Mesenchymal stem cell (in vitro differentiated cells and primary cell): ENCODE measurements around the gene CDH4.

Experiments used
- DNase-seq: peaks from one replicate; pipeline ENCODE4 v3.0.0-alpha.2; 2013
- H2AFZ ChIP-seq: one replicate; pipeline ENCODE4 v1.6.1; 2013; ENCODE audit warnings: low read depth, mild to moderate bottlenecking, control low read depth, inconsistent platforms, low read length, moderate library complexity
- H2AK5ac ChIP-seq: 2 replicates; pipeline ENCODE4 v1.6.1; 2013; ENCODE audit warnings: low read length, moderate library complexity, mild to moderate bottlenecking, inconsistent platforms; ENCODE audit not compliant: severe bottlenecking
- H2BK120ac ChIP-seq: one replicate; pipeline ENCODE4 v1.6.1; 2013; ENCODE audit warnings: low read depth, mild to moderate bottlenecking, inconsistent platforms, low read length, moderate library complexity
- H2BK12ac ChIP-seq, 2 experiments: one replicate each; pipeline ENCODE4 v1.6.1; 2013; ENCODE audit warnings: inconsistent platforms in 2 of 2, low read length in 2 of 2, mild to moderate bottlenecking in 2 of 2, moderate library complexity in 2 of 2, control low read depth in 1 of 2
- H2BK15ac ChIP-seq: one replicate; pipeline ENCODE4 v1.6.1; 2013; ENCODE audit warnings: mild to moderate bottlenecking, low read depth, inconsistent platforms; ENCODE audit not compliant: poor library complexity, severe bottlenecking
- H2BK5ac ChIP-seq: 2 replicates; pipeline ENCODE4 v1.6.1; 2013; ENCODE audit warnings: low read depth, mild to moderate bottlenecking, low read length, control low read depth, inconsistent platforms; ENCODE audit not compliant: poor library complexity, severe bottlenecking
- H3K14ac ChIP-seq, 2 experiments: one replicate each; pipeline ENCODE4 v1.6.1; 2013; ENCODE audit warnings: inconsistent platforms in 2 of 2, low read length in 2 of 2, control low read depth in 1 of 2, mild to moderate bottlenecking in 1 of 2, moderate library complexity in 1 of 2
- H3K18ac ChIP-seq, 2 experiments: one replicate each; pipeline ENCODE4 v1.6.1; 2013; ENCODE audit warnings: inconsistent platforms in 2 of 2, low read length in 2 of 2, control low read depth in 1 of 2, low read depth in 1 of 2, mild to moderate bottlenecking in 1 of 2
- H3K23ac ChIP-seq, 2 experiments: one replicate each; pipeline ENCODE4 v1.6.1; 2013; ENCODE audit warnings: inconsistent platforms in 2 of 2, low read length in 2 of 2, mild to moderate bottlenecking in 2 of 2, moderate library complexity in 2 of 2, control low read depth in 1 of 2
- H3K27ac ChIP-seq: 2 replicates; pipeline ENCODE4 v1.5.1; 2013; ENCODE audit warnings: mild to moderate bottlenecking, moderate library complexity, low read length, control low read depth, inconsistent platforms; ENCODE audit not compliant: poor library complexity, severe bottlenecking
- H3K27me3 ChIP-seq, 2 experiments: 2 replicates each; pipeline versions ENCODE4 v1.6.1 to v1.7.0; 2013; ENCODE audit warnings: low read length in 2 of 2, mild to moderate bottlenecking in 2 of 2, moderate library complexity in 2 of 2, control low read depth in 1 of 2, inconsistent platforms in 1 of 2; ENCODE audit not compliant: control insufficient read depth in 1 of 2, insufficient read depth in 1 of 2
- H3K36me3 ChIP-seq, 2 experiments: 2 replicates each; pipeline versions ENCODE4 v1.6.1 to v1.7.0; 2013; ENCODE audit warnings: low read length in 2 of 2, control low read depth in 1 of 2, inconsistent platforms in 1 of 2, low read depth in 1 of 2, mild to moderate bottlenecking in 1 of 2; ENCODE audit not compliant: insufficient read depth in 2 of 2, control insufficient read depth in 1 of 2
- H3K4ac ChIP-seq, 2 experiments: one replicate each; pipeline ENCODE4 v1.6.1; 2013; ENCODE audit warnings: inconsistent platforms in 2 of 2, low read length in 2 of 2, mild to moderate bottlenecking in 2 of 2, moderate library complexity in 2 of 2, control low read depth in 1 of 2, low read depth in 1 of 2
- H3K4me1 ChIP-seq: 2 replicates; pipeline ENCODE4 v1.6.1; 2013; ENCODE audit warnings: low read depth, low read length, control low read depth; ENCODE audit not compliant: control insufficient read depth, insufficient read depth
- H3K4me2 ChIP-seq: 2 replicates; pipeline ENCODE4 v1.6.1; 2013; ENCODE audit warnings: low read length, mild to moderate bottlenecking, inconsistent platforms; ENCODE audit not compliant: poor library complexity, severe bottlenecking
- H3K4me3 ChIP-seq, 2 experiments: 2 replicates each; pipeline versions ENCODE4 v1.5.1 to v1.7.0; 2013; ENCODE audit warnings: low read length in 2 of 2, mild to moderate bottlenecking in 2 of 2, control low read depth in 1 of 2, low read depth in 1 of 2; ENCODE audit not compliant: insufficient read depth in 1 of 2
- H3K79me1 ChIP-seq: replicated peaks from 2 replicates; pipeline ENCODE4 v1.6.1; 2013; ENCODE audit warnings: mild to moderate bottlenecking, control low read depth, low read length, inconsistent platforms; ENCODE audit not compliant: poor library complexity, severe bottlenecking
- H3K9ac ChIP-seq: 2 replicates; pipeline ENCODE4 v1.7.0; 2013; ENCODE audit warnings: mild to moderate bottlenecking, low read length, moderate library complexity
- H3K9me3 ChIP-seq: 2 replicates; pipeline ENCODE4 v1.7.0; 2013; ENCODE audit warnings: mild to moderate bottlenecking, low read length; ENCODE audit not compliant: control insufficient read depth
- H4K8ac ChIP-seq: one replicate; pipeline ENCODE4 v1.6.1; 2013; ENCODE audit warnings: inconsistent platforms, mild to moderate bottlenecking, low read length, moderate library complexity
- H4K91ac ChIP-seq: one replicate; pipeline ENCODE4 v1.6.1; 2013; ENCODE audit warnings: mild to moderate bottlenecking, low read length, inconsistent platforms
- WGBS: methylation state at CpG from one replicate; pipeline ENCODE4 v1.1.7; 2013; ENCODE audit warnings: mixed read lengths; 5-methylcytosine and 5-hydroxymethylcytosine counted together

The CDH4 gene

GRCh38 chr20:61668771-61669503 lies 416.9 kb downstream of the CDH4 start:
- Histone ChIP-seq H4K8ac (no peak overlapping the region), H2AK5ac (no peak overlapping the region), H3K4me3 (no peak overlapping the region), H3K23ac (no peak overlapping the region), H3K4me1 (no peaks in the 10 kb centered on the region), H3K27me3 (no peaks in the 10 kb centered on the region), H3K18ac (no peak overlapping the region), H3K27ac (no peak overlapping the region), H2BK15ac (no peak overlapping the region), H2AFZ (no peak overlapping the region), H3K79me1 (no peaks in the 10 kb centered on the region), H2BK12ac (no peak overlapping the region), H3K4me2 (no peak overlapping the region), H3K4ac (no peak overlapping the region), H2BK5ac (no peak overlapping the region), H2BK120ac (no peak overlapping the region), H3K14ac (no peak overlapping the region), H4K91ac (no peak overlapping the region), H3K9me3 (peaks cover 4% of the 10 kb centered on the region), H3K36me3 (peaks cover 0 to 3% of the 10 kb centered on the region in 2 experiments), H3K9ac (no peak overlapping the region)
- 91% methylated on average over 20 of the region's 20 CpGs for WGBS
- DNase-seq: no peak

- 86% methylated on average over 3 of the region's 3 CpGs for WGBS
Observed at GRCh38 chr20:61670274-61670673, 418.2 kb downstream of the CDH4 start.

DNA sequence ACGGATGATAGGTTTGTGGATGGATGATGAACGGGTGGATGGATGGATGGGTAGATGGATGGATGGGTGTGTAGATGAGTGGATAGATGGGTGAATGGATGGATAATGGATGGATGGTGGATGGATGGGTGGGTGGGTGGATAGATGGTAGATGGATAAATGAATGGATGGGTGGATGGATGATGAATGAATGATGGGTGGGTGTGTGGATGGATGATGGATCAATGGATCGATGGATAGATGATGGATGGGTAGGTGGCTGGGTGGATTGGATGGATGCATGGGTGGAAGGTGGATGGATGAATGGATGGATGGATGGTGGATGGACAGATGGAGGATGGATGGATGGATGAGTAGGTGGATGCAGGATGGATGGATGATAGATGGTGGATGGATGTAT lies 419.5 kb downstream of the CDH4 start:
- WGBS: 93% methylated on average over 3 of the region's 3 CpGs
- no peak overlapping the region for H2BK120ac ChIP-seq
- H4K8ac ChIP-seq: no peak overlapping the region
- no peak overlapping the region for H3K27ac ChIP-seq
- no peak overlapping the region for H3K14ac ChIP-seq
- no peak overlapping the region for H3K4ac ChIP-seq
- peaks cover 0 to 3% of the 10 kb centered on the region in 2 experiments for H3K36me3 ChIP-seq
- no peak for DNase-seq
- no peak overlapping the region for H2AK5ac ChIP-seq
- no peak overlapping the region for H3K4me3 ChIP-seq
- H3K18ac ChIP-seq: no peak overlapping the region
- H4K91ac ChIP-seq: no peak overlapping the region
- H3K23ac ChIP-seq: no peak overlapping the region
- H3K4me1 ChIP-seq: no peaks in the 10 kb centered on the region
- H3K27me3 ChIP-seq: no peaks in the 10 kb centered on the region
- H3K79me1 ChIP-seq: no peaks in the 10 kb centered on the region
- no peak overlapping the region for H2BK5ac ChIP-seq
- no peak overlapping the region for H2AFZ ChIP-seq
- no peak overlapping the region for H3K4me2 ChIP-seq
- H2BK15ac ChIP-seq: no peak overlapping the region
- H2BK12ac ChIP-seq: no peak overlapping the region
- H3K9me3 ChIP-seq: peaks cover 4% of the 10 kb centered on the region
- H3K9ac ChIP-seq: no peak overlapping the region

More at GRCh38 chr20:61670274-61670673, 418.2 kb downstream of the CDH4 start:
- H4K91ac ChIP-seq: no peak overlapping the region
- H2AFZ ChIP-seq: no peak overlapping the region
- H3K79me1 ChIP-seq: no peaks in the 10 kb centered on the region
- H2BK15ac ChIP-seq: no peak overlapping the region
- no peak overlapping the region for H4K8ac ChIP-seq
- no peak overlapping the region for H3K4me3 ChIP-seq
- H3K18ac ChIP-seq: no peak overlapping the region
- H3K4me2 ChIP-seq: no peak overlapping the region
- no peak overlapping the region for H3K14ac ChIP-seq
- no peak overlapping the region for H2BK12ac ChIP-seq
- H2BK5ac ChIP-seq: no peak overlapping the region
- no peak overlapping the region for H2AK5ac ChIP-seq
- peaks cover 4% of the 10 kb centered on the region for H3K9me3 ChIP-seq
- H3K36me3 ChIP-seq: peaks cover 0 to 3% of the 10 kb centered on the region in 2 experiments
- DNase-seq: no peak
- no peak overlapping the region for H3K27ac ChIP-seq
- no peaks in the 10 kb centered on the region for H3K4me1 ChIP-seq
- H3K4ac ChIP-seq: no peak overlapping the region
- H3K23ac ChIP-seq: no peak overlapping the region
- no peak overlapping the region for H3K9ac ChIP-seq
- no peaks in the 10 kb centered on the region for H3K27me3 ChIP-seq
- no peak overlapping the region for H2BK120ac ChIP-seq

GRCh38 chr20:61673152-61673847 lies 421.2 kb downstream of the CDH4 start:
- H2BK12ac ChIP-seq: no peak overlapping the region
- H3K79me1 ChIP-seq: no peaks in the 10 kb centered on the region
- H3K14ac ChIP-seq: no peak overlapping the region
- WGBS: 88% methylated on average over 17 of the region's 17 CpGs
- H2BK15ac ChIP-seq: no peak overlapping the region
- no peak overlapping the region for H3K4me2 ChIP-seq
- H3K4ac ChIP-seq: no peak overlapping the region
- H3K9me3 ChIP-seq: peaks cover 4% of the 10 kb centered on the region
- no peak overlapping the region for H2BK120ac ChIP-seq
- H3K36me3 ChIP-seq: no peaks in the 10 kb centered on the region
- no peak overlapping the region for H2AFZ ChIP-seq
- H3K9ac ChIP-seq: no peak overlapping the region
- H2AK5ac ChIP-seq: no peak overlapping the region
- no peak for DNase-seq
- H4K91ac ChIP-seq: no peak overlapping the region
- no peak overlapping the region for H3K23ac ChIP-seq
- no peak overlapping the region for H3K18ac ChIP-seq
- no peak overlapping the region for H3K4me3 ChIP-seq
- H3K4me1 ChIP-seq: no peaks in the 10 kb centered on the region
- H2BK5ac ChIP-seq: no peak overlapping the region
- no peak overlapping the region for H3K27ac ChIP-seq
- H3K27me3 ChIP-seq: no peaks in the 10 kb centered on the region
- no peak overlapping the region for H4K8ac ChIP-seq
